ENCODE results near the gene CACNA2D2.

DNA sequence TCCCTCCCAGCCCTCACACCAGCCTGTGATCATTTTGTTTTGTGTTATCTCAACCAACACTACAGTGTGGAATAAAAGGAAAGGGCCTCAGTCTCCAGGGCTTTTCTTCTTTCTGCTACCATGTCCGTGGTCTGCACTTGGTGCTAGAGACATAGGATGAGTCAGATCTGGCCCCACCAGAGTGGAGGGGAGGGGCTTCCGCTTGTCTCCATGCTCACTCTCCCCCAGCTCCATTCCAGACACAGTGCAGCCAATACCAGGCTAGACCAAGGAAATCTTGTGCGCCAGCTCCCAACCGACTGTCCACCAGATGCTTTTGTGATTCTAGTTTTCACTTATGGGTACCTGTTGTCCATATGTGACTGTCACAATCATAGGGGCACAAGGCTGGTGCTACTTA, 92.2 kb downstream of the CACNA2D2 start:
- TF ChIP-seq, protein P1, sequence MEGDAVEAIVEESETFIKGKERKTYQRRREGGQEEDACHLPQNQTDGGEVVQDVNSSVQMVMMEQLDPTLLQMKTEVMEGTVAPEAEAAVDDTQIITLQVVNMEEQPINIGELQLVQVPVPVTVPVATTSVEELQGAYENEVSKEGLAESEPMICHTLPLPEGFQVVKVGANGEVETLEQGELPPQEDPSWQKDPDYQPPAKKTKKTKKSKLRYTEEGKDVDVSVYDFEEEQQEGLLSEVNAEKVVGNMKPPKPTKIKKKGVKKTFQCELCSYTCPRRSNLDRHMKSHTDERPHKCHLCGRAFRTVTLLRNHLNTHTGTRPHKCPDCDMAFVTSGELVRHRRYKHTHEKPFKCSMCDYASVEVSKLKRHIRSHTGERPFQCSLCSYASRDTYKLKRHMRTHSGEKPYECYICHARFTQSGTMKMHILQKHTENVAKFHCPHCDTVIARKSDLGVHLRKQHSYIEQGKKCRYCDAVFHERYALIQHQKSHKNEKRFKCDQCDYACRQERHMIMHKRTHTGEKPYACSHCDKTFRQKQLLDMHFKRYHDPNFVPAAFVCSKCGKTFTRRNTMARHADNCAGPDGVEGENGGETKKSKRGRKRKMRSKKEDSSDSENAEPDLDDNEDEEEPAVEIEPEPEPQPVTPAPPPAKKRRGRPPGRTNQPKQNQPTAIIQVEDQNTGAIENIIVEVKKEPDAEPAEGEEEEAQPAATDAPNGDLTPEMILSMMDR (IDR thresholded peaks at IDR 0.05), result no peak
- TF ChIP-seq POLR2A (IDR thresholded peaks at IDR 0.05) (no peak), POLR2AphosphoS5 (IDR thresholded peaks at IDR 0.05; ENCODE audit: insufficient read depth in 1 of 2, low read depth in 1 of 2) (no peak)
